Panc1 (cell line): ENCODE results near the gene PLPPR4.

Experiments
- POLR2AphosphoS5 ChIP-seq: IDR thresholded peaks from 2 replicates; pipeline ENCODE4 v1.6.1; 2012; ENCODE audit warnings: mild to moderate bottlenecking, low read depth, low read length, moderate library complexity
- REST ChIP-seq, 2 experiments: IDR thresholded peaks; 2 replicates each; pipeline ENCODE4 v1.6.1; 2011 to 2012; ENCODE audit warnings: low read depth in 2 of 2, control low read depth in 1 of 2, low read length in 1 of 2, mild to moderate bottlenecking in 1 of 2, moderate library complexity in 1 of 2; ENCODE audit not compliant: insufficient read depth in 1 of 2
- SIN3A ChIP-seq: IDR thresholded peaks from 2 replicates; pipeline ENCODE4 v1.6.1; 2012; ENCODE audit warnings: low read depth, mild to moderate bottlenecking, low read length, moderate library complexity, borderline replicate concordance; ENCODE audit not compliant: insufficient read depth
- TCF7L2 ChIP-seq: IDR thresholded peaks from 2 replicates; pipeline ENCODE4 v1.6.1; 2011; ENCODE audit warnings: mild to moderate bottlenecking, low read depth, low read length, inconsistent platforms
- TF ChIP-seq, protein P1 (sequence below): fragments of 450-650 bp; IDR thresholded peaks from 2 replicates; pipeline ENCODE4 v1.5.1; 2017; ENCODE audit warnings: mild to moderate bottlenecking

DNA sequence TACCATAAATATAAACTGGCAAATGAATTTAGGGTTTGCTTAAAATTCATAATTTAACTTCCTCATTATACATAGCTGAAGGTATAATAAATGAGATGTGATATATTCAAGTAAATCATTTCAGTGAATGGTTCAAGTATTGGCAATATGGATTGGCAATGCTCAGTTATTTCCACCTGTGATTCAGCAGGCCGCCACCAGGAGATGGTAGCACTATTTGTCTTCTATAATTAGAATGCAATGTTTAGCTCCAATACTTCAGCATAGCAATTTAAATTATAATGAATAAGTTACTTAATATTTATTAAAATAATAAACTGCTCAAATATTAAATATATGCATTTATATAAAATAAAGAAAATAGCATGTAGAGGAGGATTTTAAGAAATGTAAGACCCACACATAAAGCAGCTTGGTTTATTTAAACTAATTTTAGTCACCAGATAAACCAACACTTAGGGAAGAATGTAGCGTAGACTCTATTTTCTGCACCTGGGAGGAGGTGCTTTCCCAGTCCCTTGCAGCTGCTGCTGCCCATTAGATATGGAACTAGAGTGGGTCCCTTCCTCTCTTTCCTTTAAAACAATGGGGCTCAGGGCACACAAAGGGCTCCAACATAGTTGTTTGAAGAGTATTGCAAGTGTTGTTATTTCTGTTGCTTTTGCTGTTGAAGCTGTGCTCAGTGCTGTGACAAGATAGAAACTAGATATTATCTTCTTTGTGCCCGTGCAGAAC lies 62.1 kb downstream of the PLPPR4 start:
- TF ChIP-seq, protein P1, sequence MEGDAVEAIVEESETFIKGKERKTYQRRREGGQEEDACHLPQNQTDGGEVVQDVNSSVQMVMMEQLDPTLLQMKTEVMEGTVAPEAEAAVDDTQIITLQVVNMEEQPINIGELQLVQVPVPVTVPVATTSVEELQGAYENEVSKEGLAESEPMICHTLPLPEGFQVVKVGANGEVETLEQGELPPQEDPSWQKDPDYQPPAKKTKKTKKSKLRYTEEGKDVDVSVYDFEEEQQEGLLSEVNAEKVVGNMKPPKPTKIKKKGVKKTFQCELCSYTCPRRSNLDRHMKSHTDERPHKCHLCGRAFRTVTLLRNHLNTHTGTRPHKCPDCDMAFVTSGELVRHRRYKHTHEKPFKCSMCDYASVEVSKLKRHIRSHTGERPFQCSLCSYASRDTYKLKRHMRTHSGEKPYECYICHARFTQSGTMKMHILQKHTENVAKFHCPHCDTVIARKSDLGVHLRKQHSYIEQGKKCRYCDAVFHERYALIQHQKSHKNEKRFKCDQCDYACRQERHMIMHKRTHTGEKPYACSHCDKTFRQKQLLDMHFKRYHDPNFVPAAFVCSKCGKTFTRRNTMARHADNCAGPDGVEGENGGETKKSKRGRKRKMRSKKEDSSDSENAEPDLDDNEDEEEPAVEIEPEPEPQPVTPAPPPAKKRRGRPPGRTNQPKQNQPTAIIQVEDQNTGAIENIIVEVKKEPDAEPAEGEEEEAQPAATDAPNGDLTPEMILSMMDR, result peak; percentile 8; the same call in 1 of the 2 replicates
- TF ChIP-seq POLR2AphosphoS5 (no peak), SIN3A (no peak), REST (IDR thresholded peaks at IDR 0.05; ENCODE audit: insufficient read depth in 1 of 2, low read depth in 2 of 2, low read length in 1 of 2) (no peak), TCF7L2 (no peak)
